K562 (cell line): ENCODE results near the gene UBE3B. TPM values are rescaled to one million over a fixed set of nuclear protein-coding genes. Genes with fewer than 3 reads are reported as not detected.

ENCODE experiments used
- ATAC-seq: fragments of 200-7000 bp; cut with Tn5 transposase; 3 replicates; pipeline ENCODE4 v1.9.1; 2020; ENCODE audit warnings: moderate library complexity
- BruUV-seq: library from RNA; stranded (reverse); fragments of 400-500 nt; replicated peaks from 2 replicates; lab custom pipeline; 2021; lab: Mats Ljungman, UMichigan
- CTCF ChIA-PET: fragments of 300-600 bp; formaldehyde crosslinking; extraction: SDS; loops from one replicate; lab custom pipeline; 2021; ENCODE audit warnings: low intra/inter-chr PET ratio; lab: Yijun Ruan, JAX
- POLR2A ChIA-PET: fragments of 300-600, 350-650 bp; sonication (Branson Sonifier 250); formaldehyde crosslinking; extraction: SDS; loops from one replicate; lab custom pipeline; 2021; ENCODE audit warnings: antibody characterized with exemption, inconsistent platforms; lab: Yijun Ruan, JAX
- DNase-seq, 4 experiments: peaks; one replicate each; pipeline versions ENCODE4 v3.0.0 to v3.0.0-alpha.2; 2011 to 2018; ENCODE audit warnings: low spot score in 3 of 4, mixed read lengths in 3 of 4; ENCODE audit errors: extremely low read depth in 1 of 4
- FAIRE-seq: peaks from 2 replicates; lab custom pipeline; 2011; peaks lifted over from hg19 to GRCh38; lab: Jason Lieb, UNC
- H2AFZ ChIP-seq: 2 replicates; pipeline ENCODE4 v1.6.0; 2011; ENCODE audit warnings: low read depth, low read length, control low read depth, inconsistent platforms
- H3K27ac ChIP-seq: fragments of 200-600 bp; 3 replicates; pipeline ENCODE4 v1.8.0; 2011; ENCODE audit warnings: low read depth, mild to moderate bottlenecking, control low read depth, inconsistent platforms, low read length, moderate library complexity, mixed read lengths; ENCODE audit errors: extremely low read depth
- H3K27me3 ChIP-seq, 2 experiments: fragments of 300-600 bp in 1 of 2; 2 replicates in 1 of 2; 3 replicates in 1 of 2; pipeline versions ENCODE4 v1.6.0 to v1.8.0; 2011; ENCODE audit warnings: inconsistent platforms in 2 of 2, low read length in 2 of 2, mild to moderate bottlenecking in 1 of 2, mixed read lengths in 1 of 2, moderate library complexity in 1 of 2; ENCODE audit not compliant: control insufficient read depth in 2 of 2, insufficient read depth in 2 of 2
- H3K36me3 ChIP-seq: fragments of 300-600 bp; 3 replicates; pipeline ENCODE4 v1.8.0; 2011; ENCODE audit warnings: mild to moderate bottlenecking, low read length, inconsistent platforms; ENCODE audit not compliant: control insufficient read depth, insufficient read depth
- H3K4me1 ChIP-seq, 2 experiments: fragments of 200-600 bp in 1 of 2; replicated peaks in 1 of 2; 2 replicates in 1 of 2; 3 replicates in 1 of 2; pipeline versions ENCODE4 v1.5.1 to v1.8.0; 2011; ENCODE audit warnings: inconsistent platforms in 2 of 2, low read length in 2 of 2, mild to moderate bottlenecking in 1 of 2, mixed read lengths in 1 of 2, moderate library complexity in 1 of 2; ENCODE audit not compliant: control insufficient read depth in 2 of 2, insufficient read depth in 2 of 2
- H3K4me2 ChIP-seq: 2 replicates; pipeline ENCODE4 v1.6.1; 2011; ENCODE audit warnings: low read length, control low read depth, inconsistent platforms, mixed read lengths; ENCODE audit not compliant: insufficient read depth
- H3K4me3 ChIP-seq: fragments of 200-600 bp; sonication (generic), shearing (Covaris generic); 2 replicates; pipeline ENCODE4 v1.5.1; 2016; ENCODE audit warnings: control low read depth, inconsistent platforms
- H3K79me2 ChIP-seq: fragments of 200-600 bp; 3 replicates; pipeline ENCODE4 v1.8.0; 2011; ENCODE audit warnings: low read length, inconsistent platforms; ENCODE audit not compliant: control insufficient read depth, insufficient read depth
- H3K9ac ChIP-seq, 2 experiments: 2 replicates each; pipeline versions ENCODE4 v1.6.0 to v1.6.1; 2011; ENCODE audit warnings: low read depth in 2 of 2, low read length in 2 of 2, control low read depth in 1 of 2, inconsistent platforms in 1 of 2, mild to moderate bottlenecking in 1 of 2, mixed read lengths in 1 of 2; ENCODE audit not compliant: insufficient read depth in 1 of 2
- H3K9me1 ChIP-seq: one replicate; pipeline ENCODE4 v1.6.0; 2011; ENCODE audit warnings: inconsistent platforms, mild to moderate bottlenecking, low read length, moderate library complexity; ENCODE audit not compliant: control insufficient read depth, insufficient read depth
- H3K9me3 ChIP-seq: replicated peaks from 2 replicates; pipeline ENCODE4 v1.5.1; 2011; ENCODE audit warnings: low read depth, low read length, inconsistent platforms; ENCODE audit not compliant: control insufficient read depth, insufficient read depth
- H4K20me1 ChIP-seq: replicated peaks from 2 replicates; pipeline ENCODE4 v1.6.1; 2011; ENCODE audit warnings: low read length, inconsistent platforms, mixed read lengths; ENCODE audit not compliant: control insufficient read depth, insufficient read depth
- CBX5 ChIP-seq: IDR thresholded peaks from 2 replicates; pipeline ENCODE4 v1.6.1; 2014; ENCODE audit warnings: low read depth, borderline replicate concordance
- CTBP1 ChIP-seq: fragments of 450-650 bp; IDR thresholded peaks from 2 replicates; pipeline ENCODE4 v1.6.1; 2016; ENCODE audit warnings: borderline replicate concordance
- ESRRB ChIP-seq: fragments of 250-450 bp; sonication (Bioruptor Pico); IDR thresholded peaks from 2 replicates; pipeline ENCODE4 v1.5.0; 2020; ENCODE audit warnings: mild to moderate bottlenecking, moderate library complexity, borderline replicate concordance
- FOXJ2 ChIP-seq: fragments of 200-800 bp; sonication (Bioruptor generic); IDR thresholded peaks from 2 replicates; pipeline ENCODE4 v1.6.1; 2016; ENCODE audit warnings: missing genetic modification characterization, missing compliant biosample characterization
- OTX1 ChIP-seq: fragments of 450-650 bp; formaldehyde crosslinking; IDR thresholded peaks from 2 replicates; pipeline ENCODE4 v1.4.0; 2022; ENCODE audit warnings: mild to moderate bottlenecking
- POLR3G ChIP-seq: IDR thresholded peaks from 2 replicates; pipeline ENCODE4 v1.6.1; 2011; ENCODE audit not compliant: insufficient read length, insufficient replicate concordance; ENCODE audit errors: extremely low read depth
- SPI1 ChIP-seq: IDR thresholded peaks from 2 replicates; pipeline ENCODE4 v1.6.1; 2011; ENCODE audit warnings: low read depth, low read length, control low read depth, borderline replicate concordance
- SRF ChIP-seq, 2 experiments: fragments of 250-450, 450-650 bp in 1 of 2; sonication (Bioruptor Pico) in 1 of 2; sonication (generic) in 1 of 2; formaldehyde crosslinking; IDR thresholded peaks; 2 replicates each; pipeline versions ENCODE4 v1.5.0 to v1.5.1; 2020 to 2022; ENCODE audit warnings: mild to moderate bottlenecking in 1 of 2, missing genetic modification reagents in 1 of 2
- TARDBP ChIP-seq: fragments of 450-650 bp; IDR thresholded peaks from 2 replicates; pipeline ENCODE4 v1.6.1; 2016
- ZFP1 ChIP-seq: fragments of 450-650 bp; formaldehyde crosslinking; IDR thresholded peaks from 2 replicates; pipeline ENCODE4 v1.4.0; 2020; ENCODE audit warnings: mild to moderate bottlenecking, mixed read lengths
- ZNF165 ChIP-seq: fragments of 250-450 bp; sonication (Bioruptor Pico); IDR thresholded peaks from 2 replicates; pipeline ENCODE4 v1.4.0; 2020; ENCODE audit warnings: borderline replicate concordance
- ZNF212 ChIP-seq: fragments of 450-650 bp; formaldehyde crosslinking; IDR thresholded peaks from 2 replicates; pipeline ENCODE4 v1.4.0; 2020; ENCODE audit warnings: mild to moderate bottlenecking
- ZNF444 ChIP-seq: fragments of 250-450 bp; sonication (Bioruptor Pico); IDR thresholded peaks from 2 replicates; pipeline ENCODE4 v1.4.0; 2020; ENCODE audit warnings: mild to moderate bottlenecking, moderate library complexity
- ZNF449 ChIP-seq: fragments of 250-450 bp; sonication (Bioruptor Pico); IDR thresholded peaks from 2 replicates; pipeline ENCODE4 v1.8.0; 2022; ENCODE audit warnings: moderate library complexity, mild to moderate bottlenecking, inconsistent platforms
- ZNF695 ChIP-seq: fragments of 450-650 bp; formaldehyde crosslinking; IDR thresholded peaks from 2 replicates; pipeline ENCODE4 v1.4.0; 2020; ENCODE audit warnings: mild to moderate bottlenecking, moderate library complexity
- WGBS: fragments of 100-300 bp; shearing (Covaris generic); methylation state at CpG from one replicate; pipeline ENCODE4 v1.1.6; 2016; ENCODE audit warnings: low coverage, mixed read lengths; ENCODE audit not compliant: insufficient coverage; ENCODE audit errors: missing lambda C conversion rate; 5-methylcytosine and 5-hydroxymethylcytosine counted together
- in situ Hi-C: fragments of 300-500 bp; cut with MboI; formaldehyde crosslinking; loops from 4 replicates; pipeline ENCODE4 v1.15.0; 2018; ENCODE audit warnings: inconsistent platforms, mixed read lengths
- intact Hi-C: fragments of 100-400 bp; cut with micrococcal nuclease; formaldehyde crosslinking; loops from 2 replicates; pipeline ENCODE4 v1.14.2; 2022
- polyA plus RNA-seq, 8 experiments: library from polyadenylated mRNA; depleted of rRNA in 4 of 8; stranded (reverse) in 5 of 8; unstranded in 3 of 8; fragments of >200 nt; fragmentation: Nextera tagmentation in 2 of 8; fragmentation: Illumina TruSeq in 1 of 8; extraction: Ambion mirVana in 2 of 8; extraction: Trizol in 1 of 8; gene quantifications; 2 replicates each; pipeline versions ENCODE4 v1.2.1 to v1.2.3, GENCODE V29; 2011 to 2014; ENCODE audit warnings: inconsistent platforms in 1 of 8, missing spikeins in 1 of 8
- total RNA-seq, 7 experiments: library from RNA; depleted of rRNA in 6 of 7; stranded (reverse); fragments of >200 nt in 6 of 7; fragmentation: Illumina TruSeq in 2 of 7; extraction: Trizol in 2 of 7; gene quantifications; 2 replicates each; pipeline versions ENCODE4 v1.2.1 to v1.2.3, GENCODE V29; 2011 to 2021; ENCODE audit warnings: low replicate concordance in 1 of 7
- TF ChIP-seq, protein P1 (sequence below), 2 experiments: fragments of 450-650 bp in 1 of 2; sonication (generic) in 1 of 2; formaldehyde crosslinking in 1 of 2; IDR thresholded peaks in 1 of 2; conservative IDR thresholded peaks in 1 of 2; 2 replicates each; pipeline versions ENCODE4 v1.6.1 to v1.8.1; 2016 to 2023; ENCODE audit warnings: mild to moderate bottlenecking in 2 of 2, moderate library complexity in 2 of 2, inconsistent platforms in 1 of 2, missing genetic modification reagents in 1 of 2

Gene UBE3B
- total and polyA plus RNA-seq, 9 of the 15 experiments (the other 6 are each of a cell fraction or from before 2014, with no cell fraction given): 7.6 to 23.6 (median 15.5) TPM

- TF ChIP-seq ZNF212 (CRISPR knock-in tag) (no peak), FOXJ2 (no peak), SRF (CRISPR knock-in tag; IDR thresholded peaks at IDR 0.05) (no peak), ZNF695 (CRISPR knock-in tag) (no peak), ESRRB (CRISPR knock-in tag) (no peak), CBX5 (no peak), ZNF444 (no peak)
- TF ChIP-seq, protein P1, sequence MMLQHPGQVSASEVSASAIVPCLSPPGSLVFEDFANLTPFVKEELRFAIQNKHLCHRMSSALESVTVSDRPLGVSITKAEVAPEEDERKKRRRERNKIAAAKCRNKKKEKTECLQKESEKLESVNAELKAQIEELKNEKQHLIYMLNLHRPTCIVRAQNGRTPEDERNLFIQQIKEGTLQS (IDR thresholded peaks at IDR 0.05): 0 out of 2 replicates have a peak, but pooled peaks have one; percentile 28
- TF ChIP-seq, protein P1 (CRISPR knock-in tag; conservative IDR thresholded peaks at IDR 0.05): no peak
These were observed 20.2 kb downstream of the UBE3B start (continued) for GRCh38 chr12:109497675-109498074.

- intact Hi-C loops (no loop called here), in situ Hi-C loops (no loop called here)
- ChIA-PET CTCF (no interaction called here), POLR2A (no interaction called here)
- 75% methylated on average over 9 of the region's 9 CpGs for WGBS
- Histone ChIP-seq H3K9me3 (no peaks in the 10 kb centered on the region), H3K79me2 (no peaks in the 10 kb centered on the region), H3K4me3 (no peak overlapping the region), H3K9me1 (no peaks in the 10 kb centered on the region), H3K4me1 (no peaks in the 10 kb centered on the region), H3K27ac (no peak overlapping the region), H3K9ac (no peak overlapping the region), H3K27me3 (no peaks in the 10 kb centered on the region), H3K36me3 (peaks cover 71% of the 10 kb centered on the region; the same call in 2 of the 3 replicates), H4K20me1 (no peaks in the 10 kb centered on the region), H3K4me2 (no peak overlapping the region), H2AFZ (no peak overlapping the region)
- ATAC-seq: no peak
- no peak for DNase-seq
- FAIRE-seq: no peak
- no TSS peak for BruUV-seq
- TF ChIP-seq TARDBP: no peak
- no peak for TF ChIP-seq POLR3G
- TF ChIP-seq OTX1 (CRISPR knock-in tag): no peak
- no peak for TF ChIP-seq ZFP1
- TF ChIP-seq CTBP1: no peak
- TF ChIP-seq SPI1: peak; percentile 49; the same call in 1 of the 2 replicates
- TF ChIP-seq ZNF449 (CRISPR knock-in tag): no peak
- TF ChIP-seq ZNF165 (CRISPR knock-in tag): no peak
These were observed 23.2 kb downstream of the UBE3B start for GRCh38 chr12:109500406-109501185.
